IPS-18c (cell line): Measurements from ENCODE around the gene DCC.

Experiments used
- H3K4me3 ChIP-seq: 2 replicates; pipeline ENCODE4 v1.7.0; 2013; ENCODE audit warnings: low read depth, mild to moderate bottlenecking, low read length, moderate library complexity; ENCODE audit not compliant: insufficient read depth
- H3K9me3 ChIP-seq: one replicate; pipeline ENCODE4 v1.6.1; 2013; ENCODE audit warnings: mild to moderate bottlenecking, low read length, moderate library complexity; ENCODE audit not compliant: control insufficient read depth, insufficient read depth

The DCC gene

DNA sequence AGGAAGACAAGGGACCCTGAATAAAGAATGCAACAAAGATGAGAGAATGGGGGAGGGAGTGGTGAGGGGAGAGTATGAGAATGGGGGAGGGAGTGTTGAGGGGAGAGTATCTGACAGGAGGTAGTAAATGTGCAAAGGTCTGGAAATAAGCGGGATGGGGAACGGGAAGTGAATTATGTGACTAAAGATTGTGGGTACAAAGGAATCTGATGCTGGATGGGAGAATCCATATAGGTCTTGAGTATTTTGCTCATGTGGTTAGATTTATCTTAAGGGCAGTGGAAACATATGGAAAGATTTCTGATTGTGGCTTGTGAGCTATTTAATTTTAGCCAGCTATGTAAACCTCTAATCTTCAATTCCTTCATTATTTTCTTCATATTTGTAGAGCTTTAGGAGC is 593.4 kb downstream of the DCC start:
- Histone ChIP-seq H3K9me3 (no peaks in the 10 kb centered on the region), H3K4me3 (no peak overlapping the region)

DNA sequence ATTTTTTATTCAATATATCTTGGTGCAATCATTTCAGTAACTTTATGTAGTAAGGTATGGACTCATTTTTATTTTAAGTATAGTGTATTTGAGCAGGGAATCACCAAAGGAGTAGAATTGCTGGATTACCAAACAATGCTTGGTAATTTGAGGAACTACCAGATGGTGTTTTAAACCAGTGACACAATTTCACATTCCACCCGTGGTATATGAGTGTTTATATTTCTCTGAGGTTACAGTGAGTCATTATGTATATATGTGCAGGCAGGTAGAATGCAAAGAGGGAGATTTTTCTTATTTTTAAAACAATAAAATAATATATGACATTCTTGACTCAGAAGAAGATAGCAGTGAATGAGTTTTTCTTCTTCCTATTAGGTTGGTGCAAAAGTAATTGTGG is 596.9 kb downstream of the DCC start:
- H3K9me3 ChIP-seq = no peaks in the 10 kb centered on the region
- H3K4me3 ChIP-seq = no peak overlapping the region

- no peaks in the 10 kb centered on the region for H3K9me3 ChIP-seq
- no peak overlapping the region for H3K4me3 ChIP-seq
Measured at GRCh38 chr18:52937840-52938239, 597.8 kb downstream of the DCC start.

- Histone ChIP-seq H3K4me3 (no peak overlapping the region), H3K9me3 (no peaks in the 10 kb centered on the region)
Measured at GRCh38 chr18:52945552-52945951, 605.6 kb downstream of the DCC start.

DNA sequence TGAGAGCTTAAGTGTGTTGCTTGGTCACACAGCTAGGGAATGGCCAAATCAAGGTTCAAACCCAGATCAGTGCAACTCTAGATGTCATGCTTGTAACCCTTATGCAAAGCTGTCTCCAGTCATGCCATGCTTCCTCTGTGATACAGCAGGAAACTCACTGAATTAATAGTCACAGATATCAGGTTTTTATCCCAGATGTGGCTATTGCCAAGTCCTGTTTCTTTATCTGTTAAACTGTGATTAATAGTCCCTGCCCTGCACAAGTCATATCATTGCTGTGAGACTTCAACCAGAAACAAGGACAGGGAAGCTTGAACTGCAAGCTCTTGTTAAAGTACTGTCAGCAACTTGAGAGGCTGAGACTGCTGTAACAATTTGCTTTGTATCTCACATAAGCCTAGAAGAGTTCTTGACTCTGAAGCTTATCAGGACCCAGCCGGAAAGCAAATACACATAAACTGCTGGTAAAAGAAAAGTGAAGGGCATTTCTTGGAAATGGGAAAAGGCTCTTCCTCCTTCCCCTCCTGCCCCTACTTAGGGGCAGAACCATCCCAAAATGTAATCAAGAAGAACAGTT is 609.0 kb downstream of the DCC start:
- no peaks in the 10 kb centered on the region for H3K9me3 ChIP-seq
- H3K4me3 ChIP-seq = no peak overlapping the region

- H3K9me3 ChIP-seq = no peaks in the 10 kb centered on the region
- no peak overlapping the region for H3K4me3 ChIP-seq
Measured at GRCh38 chr18:52950155-52950554, 610.2 kb downstream of the DCC start.

GRCh38 chr18:52953387-52953786 is 613.4 kb downstream of the DCC start:
- Histone ChIP-seq H3K4me3 (no peak overlapping the region), H3K9me3 (no peaks in the 10 kb centered on the region)

GRCh38 chr18:52963481-52963880 is 623.5 kb downstream of the DCC start:
- H3K4me3 ChIP-seq = no peak overlapping the region
- no peaks in the 10 kb centered on the region for H3K9me3 ChIP-seq

DNA sequence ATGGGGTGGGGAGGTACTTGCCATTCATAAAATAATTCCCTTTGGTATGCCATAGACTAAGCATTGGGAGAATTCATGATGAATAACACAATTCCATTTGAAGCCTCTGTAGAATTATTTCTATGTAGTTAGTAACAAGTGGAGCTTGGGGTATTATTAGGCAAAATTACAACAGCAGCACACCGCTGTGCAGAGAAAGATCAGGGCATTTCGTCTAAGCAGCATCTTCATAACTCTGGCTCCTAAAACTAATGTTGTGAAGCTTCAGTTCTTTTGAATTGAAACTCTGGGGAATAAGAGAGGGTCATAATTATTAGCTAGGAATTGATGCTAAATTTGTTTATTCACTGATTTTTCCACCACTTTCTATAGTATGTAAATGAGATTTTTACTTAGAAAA is 630.7 kb downstream of the DCC start:
- no peak overlapping the region for H3K4me3 ChIP-seq
- H3K9me3 ChIP-seq = no peaks in the 10 kb centered on the region

GRCh38 chr18:52971097-52971496 is 631.1 kb downstream of the DCC start:
- Histone ChIP-seq H3K9me3 (no peaks in the 10 kb centered on the region), H3K4me3 (no peak overlapping the region)

GRCh38 chr18:52979892-52980291 is 639.9 kb downstream of the DCC start:
- H3K4me3 ChIP-seq = no peak overlapping the region

GRCh38 chr18:52991246-52991645 is 651.2 kb downstream of the DCC start:
- H3K4me3 ChIP-seq = no peak overlapping the region
- no peaks in the 10 kb centered on the region for H3K9me3 ChIP-seq

More at GRCh38 chr18:52979892-52980291, 639.9 kb downstream of the DCC start:
- no peaks in the 10 kb centered on the region for H3K9me3 ChIP-seq

- Histone ChIP-seq H3K9me3 (no peaks in the 10 kb centered on the region), H3K4me3 (no peak overlapping the region)
Measured at GRCh38 chr18:52992041-52992440, 652.0 kb downstream of the DCC start.

- no peak overlapping the region for H3K4me3 ChIP-seq
- no peaks in the 10 kb centered on the region for H3K9me3 ChIP-seq
Measured at GRCh38 chr18:52995875-52996274, 655.9 kb downstream of the DCC start.

DNA sequence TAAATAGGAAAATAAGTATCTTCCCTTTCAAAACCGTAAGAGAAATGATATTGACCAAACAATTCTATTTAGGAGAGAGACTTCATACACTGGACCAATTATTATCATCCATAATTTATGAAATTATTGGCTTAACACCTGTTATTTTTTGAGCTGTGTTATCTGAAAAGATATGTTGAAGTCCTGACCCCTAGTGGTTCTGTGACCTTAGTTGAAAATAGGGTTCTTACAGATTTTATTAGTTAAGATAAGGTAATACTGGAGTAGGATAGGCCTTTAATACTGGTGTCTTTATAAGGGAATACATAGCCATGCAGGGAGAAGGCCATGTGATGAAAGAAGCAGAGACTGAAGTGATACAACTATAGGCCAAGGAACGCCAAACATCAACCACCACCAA is 659.6 kb downstream of the DCC start:
- Histone ChIP-seq H3K4me3 (no peak overlapping the region), H3K9me3 (no peaks in the 10 kb centered on the region)

GRCh38 chr18:53004798-53005197 is 664.8 kb downstream of the DCC start:
- Histone ChIP-seq H3K4me3 (no peak overlapping the region), H3K9me3 (no peaks in the 10 kb centered on the region)

- Histone ChIP-seq H3K9me3 (no peaks in the 10 kb centered on the region), H3K4me3 (no peak overlapping the region)
Measured at GRCh38 chr18:53018791-53019190, 678.8 kb downstream of the DCC start.

GRCh38 chr18:53025247-53025646 is 685.2 kb downstream of the DCC start:
- Histone ChIP-seq H3K4me3 (no peak overlapping the region), H3K9me3 (no peaks in the 10 kb centered on the region)

DNA sequence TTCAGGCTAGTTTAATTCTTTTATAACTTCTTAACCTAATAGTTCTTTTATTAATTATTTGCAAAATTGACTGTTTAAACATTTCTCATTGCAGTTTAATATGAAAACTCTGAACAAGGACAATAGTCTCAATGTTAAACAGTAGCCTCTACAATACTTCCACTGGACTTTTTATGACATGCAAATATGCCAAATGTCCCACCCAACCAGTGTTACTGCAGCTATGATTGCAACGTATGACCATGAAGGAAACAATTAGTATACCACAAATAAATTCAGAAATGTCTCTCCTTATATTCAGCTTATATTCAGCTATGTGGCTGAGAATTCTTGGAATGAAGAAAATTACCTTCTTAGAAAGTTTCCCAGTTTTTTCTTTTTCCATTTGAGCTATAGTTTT is 688.6 kb downstream of the DCC start:
- Histone ChIP-seq H3K4me3 (no peak overlapping the region), H3K9me3 (no peaks in the 10 kb centered on the region)
